GM12891 (cell line): Measurements from ENCODE around the gene PCCA.

Source experiments
- PAX5 ChIP-seq: IDR thresholded peaks from 2 replicates; pipeline ENCODE4 v1.6.1; 2011; ENCODE audit warnings: low read length, moderate library complexity, mild to moderate bottlenecking; ENCODE audit not compliant: insufficient read depth, severe bottlenecking
- POLR2A ChIP-seq: IDR thresholded peaks from 2 replicates; pipeline ENCODE4 v1.6.1; 2011; ENCODE audit warnings: low read depth, low read length, control low read depth
- POLR2AphosphoS5 ChIP-seq: IDR thresholded peaks from 2 replicates; pipeline ENCODE4 v1.6.1; 2011; ENCODE audit warnings: low read depth, low read length, control low read depth
- POU2F2 ChIP-seq: IDR thresholded peaks from 2 replicates; pipeline ENCODE4 v1.6.1; 2011; ENCODE audit warnings: low read depth, mild to moderate bottlenecking, control low read depth, low read length, moderate library complexity
- SPI1 ChIP-seq: IDR thresholded peaks from 2 replicates; pipeline ENCODE4 v1.6.1; 2011; ENCODE audit warnings: low read depth, low read length, control low read depth
- TAF1 ChIP-seq: IDR thresholded peaks from 2 replicates; pipeline ENCODE4 v1.6.1; 2011; ENCODE audit warnings: low read depth, low read length, control low read depth

DNA sequence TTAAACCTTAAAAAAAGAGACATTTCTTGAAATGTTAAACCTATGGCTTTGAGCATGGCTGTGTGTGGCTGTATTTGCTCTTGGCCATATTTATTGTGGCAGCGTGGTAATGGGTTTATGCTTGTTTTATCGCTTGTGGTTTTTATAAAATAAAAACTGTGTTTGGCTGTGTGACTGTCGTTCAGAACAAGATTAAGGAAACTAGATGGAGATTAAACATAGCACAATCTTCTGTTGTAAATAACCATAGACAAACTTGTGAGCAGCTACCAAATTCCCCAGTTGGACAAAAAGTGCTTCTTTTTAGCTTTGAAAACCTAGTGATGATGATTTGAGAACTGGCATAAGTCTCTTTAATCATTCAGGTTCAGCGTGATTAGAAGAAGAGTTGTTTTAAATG lies 308.7 kb downstream of the PCCA start:
- no peak for TF ChIP-seq POLR2A
- no peak for TF ChIP-seq TAF1
- TF ChIP-seq POLR2AphosphoS5, result no peak
- no peak for TF ChIP-seq SPI1
- TF ChIP-seq POU2F2, result no peak
- no peak for TF ChIP-seq PAX5
